ENCODE measurements around the gene LIMK2.
"Not testable (repeated sequence)": the region's sequence is repeated elsewhere in the genome, so short reads cannot be mapped to it uniquely, and the experiment has no call there.

LIMK2 gene
- total RNA-seq: 21.9 to 46.0 (median 36.4) reads per million in 4 donors

GRCh38 chr22:31211862-31212730 lies at the start of gene LIMK2:
LIMK2 (plus strand) TSS chr22:31212298; CDS start chr22:31212409, 111 bp downstream.
- DNase-seq: peak; percentile 93 to 98 (median 97)

- DNase-seq: no peak
Observed at GRCh38 chr22:31170971-31171370, 41.1 kb upstream of the LIMK2 start.

GRCh38 chr22:31171734-31172133 lies 40.4 kb upstream of the LIMK2 start:
- not testable (repeated sequence) for DNase-seq

GRCh38 chr22:31173386-31174145 lies 38.5 kb upstream of the LIMK2 start:
- DNase-seq: peak in 1 of 5 donors; percentile 7

- DNase-seq: no peak
Observed at GRCh38 chr22:31176923-31177322, 35.2 kb upstream of the LIMK2 start.

- no peak for DNase-seq
Observed at GRCh38 chr22:31177420-31178162, 34.5 kb upstream of the LIMK2 start.

- DNase-seq: no peak
Observed at GRCh38 chr22:31178859-31179258, 33.2 kb upstream of the LIMK2 start.

- DNase-seq: no peak
Observed at GRCh38 chr22:31179345-31179744, 32.8 kb upstream of the LIMK2 start.

GRCh38 chr22:31184015-31184414 lies 28.1 kb upstream of the LIMK2 start:
- DNase-seq: no peak

- DNase-seq: no peak
Observed at GRCh38 chr22:31185056-31185455, 27.0 kb upstream of the LIMK2 start.

GRCh38 chr22:31187627-31188026 lies 24.5 kb upstream of the LIMK2 start:
- DNase-seq: no peak

- DNase-seq: no peak
Observed at GRCh38 chr22:31192513-31192912, 19.6 kb upstream of the LIMK2 start.

- no peak for DNase-seq
Observed at GRCh38 chr22:31193092-31193491, 19.0 kb upstream of the LIMK2 start.

GRCh38 chr22:31194681-31195080 lies 17.4 kb upstream of the LIMK2 start:
- DNase-seq: not testable (repeated sequence)

GRCh38 chr22:31199187-31199586 lies 12.9 kb upstream of the LIMK2 start:
- DNase-seq: no peak

GRCh38 chr22:31204352-31204984 lies 7.6 kb upstream of the LIMK2 start:
- not testable (repeated sequence) for DNase-seq

- not testable (repeated sequence) for DNase-seq
Observed at GRCh38 chr22:31205059-31205458, 7.0 kb upstream of the LIMK2 start.

GRCh38 chr22:31206460-31206859 lies 5.6 kb upstream of the LIMK2 start:
- not testable (repeated sequence) for DNase-seq

GRCh38 chr22:31206896-31207687 lies 5.0 kb upstream of the LIMK2 start:
- DNase-seq: no peak

GRCh38 chr22:31210556-31211421 lies 1.3 kb upstream of the LIMK2 start:
- peak in 1 of 5 donors; percentile 58 for DNase-seq

- DNase-seq: no peak
Observed at GRCh38 chr22:31211482-31211861, 626 bp upstream of the LIMK2 start.
